ENCODE measurements around the gene ELANE.
"Not testable (repeated sequence)": the region's sequence is repeated elsewhere in the genome, so short reads cannot be mapped to it uniquely, and the experiment has no call there.

Gene ELANE

GRCh38 chr19:863315-863620 is 11.2 kb downstream of the ELANE start:
- no peak for DNase-seq

DNA sequence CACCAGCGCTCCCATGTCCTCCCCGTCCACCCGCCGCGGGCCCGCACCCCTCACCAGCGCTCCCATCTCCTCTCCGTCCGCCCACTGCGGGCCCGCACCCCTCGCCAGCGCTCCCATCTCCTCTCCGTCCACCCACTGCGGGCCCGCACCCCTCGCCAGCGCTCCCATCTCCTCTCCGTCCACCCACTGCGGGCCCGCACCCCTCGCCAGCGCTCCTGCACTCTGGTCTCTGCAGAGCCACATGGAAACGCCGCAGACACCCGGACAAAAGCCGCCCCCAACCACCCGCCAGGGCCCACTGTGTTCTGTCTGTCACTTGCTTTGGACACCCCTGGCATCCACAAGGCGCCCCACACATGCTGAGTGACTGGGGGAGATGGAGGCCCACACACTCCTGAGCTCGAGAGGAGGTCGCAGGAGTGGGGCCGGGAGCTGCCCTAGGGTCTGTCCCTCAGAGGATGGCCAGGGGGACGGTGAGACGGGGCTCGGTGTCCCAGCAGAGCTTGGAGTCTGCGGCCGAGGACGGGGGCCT is 14.7 kb downstream of the ELANE start:
- DNase-seq, result no peak

- DNase-seq, result no peak
Observed at GRCh38 chr19:867301-867793, 15.2 kb downstream of the ELANE start.

DNA sequence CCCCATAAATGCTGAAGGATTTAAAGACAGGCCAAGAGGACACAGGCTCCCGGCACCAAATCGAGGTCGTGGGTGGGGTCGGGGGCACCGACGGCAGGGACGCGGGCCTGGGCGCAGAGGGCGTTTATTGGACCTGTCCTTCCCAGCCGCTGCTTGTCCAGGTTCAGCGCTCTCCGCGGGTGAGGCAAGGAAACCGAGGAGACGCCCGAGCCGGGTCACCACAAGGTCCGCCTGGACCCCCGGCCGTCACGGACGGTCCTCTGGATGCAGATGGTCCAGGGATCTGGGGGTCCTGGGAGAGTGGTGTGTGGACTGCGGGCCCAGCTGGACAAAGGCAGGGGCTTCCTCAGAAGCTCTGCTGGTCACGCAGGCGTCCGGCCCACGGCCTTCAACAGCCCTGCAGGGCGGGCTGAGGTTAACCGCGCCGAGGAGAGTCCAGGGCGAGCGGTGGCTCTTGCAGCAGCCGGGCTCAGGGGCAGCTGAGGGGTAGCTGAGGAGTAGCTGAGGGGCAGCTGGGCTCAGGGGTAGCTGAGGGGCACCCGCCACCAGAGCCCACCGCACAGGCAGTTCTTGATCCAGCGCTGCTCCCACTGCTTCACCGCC is 15.9 kb downstream of the ELANE start:
- DNase-seq, result no peak

DNA sequence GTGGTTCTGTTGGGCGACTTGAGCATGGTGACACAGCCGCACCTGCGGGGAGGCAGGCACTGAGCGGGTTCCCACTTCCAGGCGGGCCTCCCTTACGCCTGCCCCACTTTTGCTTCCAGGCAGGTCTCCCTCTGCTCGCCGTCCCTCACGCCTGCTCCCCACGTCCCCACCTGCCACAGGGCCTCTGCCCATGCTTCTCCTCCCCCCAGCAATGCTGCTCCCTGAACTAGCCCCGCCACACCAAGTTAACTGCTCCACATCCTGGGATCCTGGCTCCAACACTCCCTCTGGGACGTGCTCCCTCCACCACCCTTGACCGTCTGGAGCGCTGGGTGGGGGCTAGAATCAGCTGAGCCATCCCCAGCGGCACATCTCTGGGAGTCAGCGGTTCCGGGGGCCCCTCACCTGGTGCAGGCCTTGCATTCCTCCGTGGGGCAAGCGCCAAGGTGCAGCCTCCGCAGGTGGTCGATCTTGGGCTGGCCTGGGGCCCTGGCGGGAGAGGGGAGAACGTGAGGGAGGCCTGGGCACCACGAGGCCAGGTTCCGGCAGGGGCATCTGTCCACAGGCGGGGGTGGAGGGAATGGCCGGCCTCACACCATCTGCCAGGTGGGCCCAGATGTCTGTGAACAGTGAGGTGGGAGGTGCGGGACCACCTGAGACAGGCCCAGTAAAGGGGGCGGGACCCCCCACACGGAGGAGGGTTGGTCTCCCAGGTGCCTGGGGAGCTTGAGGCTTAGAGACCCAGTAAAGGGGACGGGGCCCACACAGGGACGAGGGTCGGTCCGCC is 16.5 kb downstream of the ELANE start:
- DNase-seq, result no peak

GRCh38 chr19:869245-870177 is 17.4 kb downstream of the ELANE start:
- no peak for DNase-seq

GRCh38 chr19:870314-870713 is 18.2 kb downstream of the ELANE start:
- DNase-seq, result no peak

DNA sequence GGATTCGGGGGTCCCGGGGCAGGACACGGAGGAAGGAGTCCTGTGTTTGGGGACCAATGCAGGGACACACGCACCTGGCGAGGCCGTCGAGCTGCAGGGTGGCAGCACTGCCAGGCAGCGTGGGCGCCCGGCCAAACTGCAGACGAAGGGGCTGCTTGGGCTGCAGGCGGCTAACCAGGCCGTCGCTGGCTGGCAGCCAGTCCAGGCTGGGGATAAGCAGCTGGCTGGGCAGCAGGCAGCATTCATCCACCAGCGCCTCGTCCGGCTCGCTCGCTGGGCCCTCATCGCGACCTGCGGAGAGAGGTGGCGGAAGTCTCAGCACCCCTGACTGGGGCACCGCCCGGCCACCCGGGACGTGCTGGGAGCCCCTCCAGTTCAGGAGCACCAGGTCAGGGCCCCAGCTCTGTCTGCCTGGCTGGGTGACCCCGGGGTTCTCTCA is 18.9 kb downstream of the ELANE start:
- no peak for DNase-seq

GRCh38 chr19:871446-872265 is 19.6 kb downstream of the ELANE start:
- no peak for DNase-seq

GRCh38 chr19:872266-872951 is 20.3 kb downstream of the ELANE start:
- DNase-seq, result no peak

- no peak for DNase-seq
Observed at GRCh38 chr19:873084-873483, 21.0 kb downstream of the ELANE start.

DNA sequence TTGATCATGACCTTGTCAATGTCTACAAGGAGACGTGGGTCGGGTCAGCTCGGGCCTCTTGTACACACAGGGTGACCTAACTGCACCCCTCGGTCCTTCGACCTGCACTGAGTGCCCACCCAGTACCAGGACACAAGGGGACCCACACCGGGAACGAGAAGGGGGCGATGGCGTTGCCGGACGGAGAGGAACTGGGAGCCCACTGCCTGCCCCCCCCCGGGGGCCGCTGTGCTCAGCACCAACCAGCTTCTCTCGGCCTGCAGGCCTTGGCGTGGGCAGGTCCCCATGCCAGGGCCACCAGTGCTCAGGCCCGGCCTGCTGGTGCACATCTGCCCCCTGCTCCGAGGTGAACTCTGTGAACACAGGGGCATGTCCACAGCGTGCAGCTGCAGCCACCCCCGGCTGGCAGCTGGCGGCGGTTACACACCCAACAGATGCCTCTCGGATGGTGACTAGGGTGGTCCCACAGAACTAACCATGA is 21.5 kb downstream of the ELANE start:
- DNase-seq, result no peak

DNA sequence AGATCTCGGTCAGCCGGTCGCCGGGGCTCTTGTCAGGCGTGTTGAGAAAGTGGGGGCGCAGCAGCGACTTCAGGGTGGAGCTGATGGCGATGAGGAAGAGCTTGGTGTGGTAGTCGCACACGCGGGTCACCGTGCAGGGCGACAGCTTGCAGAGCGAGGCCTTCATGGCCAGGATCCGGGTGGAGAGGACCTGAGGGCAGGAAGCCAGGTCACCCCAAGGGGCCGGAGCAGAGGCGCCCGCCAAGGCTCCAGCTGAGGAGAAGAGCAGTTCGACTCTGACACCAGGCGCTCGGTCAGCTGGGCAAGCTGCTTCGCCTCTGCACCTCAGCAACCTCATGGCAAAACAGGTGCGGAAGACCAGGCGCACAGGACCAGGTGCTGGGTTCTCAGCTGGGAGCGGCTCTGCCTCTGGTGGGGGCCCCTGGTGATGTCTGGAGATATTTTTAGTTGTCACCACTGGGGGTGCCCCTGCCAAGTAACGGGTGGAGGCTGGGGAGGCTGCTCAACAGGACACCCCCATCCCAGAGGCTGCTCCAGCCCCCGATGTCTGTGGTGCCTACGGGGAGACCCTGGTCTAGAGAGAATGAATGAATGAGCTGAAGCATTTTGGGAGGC is 23.3 kb downstream of the ELANE start:
- DNase-seq, result no peak

GRCh38 chr19:876089-876488 is 24.0 kb downstream of the ELANE start:
- DNase-seq, result no peak

GRCh38 chr19:876780-877314 is 24.7 kb downstream of the ELANE start:
- DNase-seq, result no peak

- DNase-seq, result not testable (repeated sequence)
Observed at GRCh38 chr19:877992-878660, 26.0 kb downstream of the ELANE start.

DNA sequence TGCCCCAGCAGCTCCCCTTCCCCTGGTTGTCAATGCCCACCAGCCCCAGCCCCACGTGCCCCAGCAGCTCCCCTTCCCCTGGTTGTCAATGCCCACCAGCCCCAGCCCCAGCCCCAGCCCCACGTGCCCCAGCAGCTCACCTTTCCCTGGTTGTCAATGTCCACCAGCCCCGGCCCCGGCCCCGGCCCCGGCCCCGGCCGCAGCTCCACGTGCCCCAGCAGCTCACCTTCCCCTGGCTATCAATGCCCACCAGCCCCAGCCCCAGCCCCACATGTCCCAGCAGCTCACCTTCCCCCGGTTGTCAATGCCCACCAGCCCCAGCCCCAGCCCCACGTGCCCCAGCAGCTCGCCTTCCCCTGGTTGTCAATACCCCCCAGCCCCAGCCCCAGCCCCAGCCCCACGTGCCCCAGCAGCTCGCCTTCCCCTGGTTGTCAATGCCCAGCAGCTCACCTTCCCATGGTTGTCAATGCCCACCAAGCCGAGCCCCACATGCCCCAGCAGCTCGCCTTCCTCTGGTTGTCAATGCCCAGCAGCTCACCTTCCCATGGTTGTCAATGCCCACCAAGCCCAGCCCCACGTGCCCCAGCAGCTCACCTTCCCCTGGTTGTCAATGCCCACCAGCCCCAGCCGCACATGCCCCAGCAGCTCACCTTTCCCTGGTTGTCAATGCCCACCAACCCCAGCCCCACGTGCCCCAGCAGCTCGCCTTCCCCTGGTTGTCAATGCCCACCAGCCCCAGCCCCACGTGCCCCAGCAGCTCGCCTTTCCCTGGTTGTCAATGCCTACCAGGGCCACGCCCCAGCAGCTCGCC is 26.9 kb downstream of the ELANE start:
- DNase-seq, result not testable (repeated sequence)

- no peak for DNase-seq
Observed at GRCh38 chr19:879711-880438, 27.8 kb downstream of the ELANE start.
